B cell (primary cell): ENCODE data around the gene ASCL1.

Source experiments
- CTCF ChIP-seq: fragments of 200-600 bp; IDR thresholded peaks from one replicate; pipeline ENCODE4 v1.8.0; 2022; ENCODE audit warnings: antibody characterized with exemption, mild to moderate bottlenecking
- EZH2 ChIP-seq: IDR thresholded peaks from 2 replicates; pipeline ENCODE4 v1.6.1; 2012; ENCODE audit warnings: borderline replicate concordance, low read depth, mild to moderate bottlenecking, moderate library complexity, low read length; ENCODE audit not compliant: insufficient read depth, poor library complexity, severe bottlenecking

- TF ChIP-seq CTCF (no peak), EZH2 (no peak)
Measured at GRCh38 chr12:102939670-102940222, 17.7 kb upstream of the ASCL1 start.
